Neural cell (in vitro differentiated cells): ENCODE data around the gene TGIF2. TPM values are rescaled to one million over a fixed set of nuclear protein-coding genes. Genes with fewer than 3 reads are reported as not detected.

ENCODE experiments used
- H2AFZ ChIP-seq: fragments of 200-600, 300-800 bp; sonication (generic), shearing (Covaris generic); 2 replicates; pipeline ENCODE4 v1.6.0; 2014; ENCODE audit warnings: low read depth, mild to moderate bottlenecking, antibody characterized with exemption, low read length, moderate library complexity
- H3F3A ChIP-seq: fragments of 200-600 bp; shearing (Covaris generic); 2 replicates; pipeline ENCODE4 v1.6.1; 2016; ENCODE audit warnings: mild to moderate bottlenecking, moderate library complexity, mixed read lengths, antibody characterized with exemption, low read length; ENCODE audit not compliant: insufficient read depth, poor library complexity, severe bottlenecking
- H3K27ac ChIP-seq: fragments of 200-600, 300-800 bp; sonication (generic), shearing (Covaris generic); 2 replicates; pipeline ENCODE4 v1.5.1; 2014; ENCODE audit warnings: mild to moderate bottlenecking, low read length, moderate library complexity
- H3K27me3 ChIP-seq: fragments of 300-800, 200-600 bp; sonication (generic), shearing (Covaris generic); 2 replicates; pipeline ENCODE4 v1.6.0; 2014; ENCODE audit warnings: mild to moderate bottlenecking, low read depth, low read length, moderate library complexity; ENCODE audit not compliant: insufficient read depth
- H3K36me3 ChIP-seq: fragments of 300-800, 200-600 bp; sonication (generic), shearing (Covaris generic); 2 replicates; pipeline ENCODE4 v1.5.1; 2014; ENCODE audit warnings: mild to moderate bottlenecking, antibody characterized with exemption, low read length, moderate library complexity; ENCODE audit not compliant: insufficient read depth
- H3K4me2 ChIP-seq: fragments of 300-800, 200-600 bp; sonication (generic), shearing (Covaris generic); 2 replicates; pipeline ENCODE4 v1.6.0; 2014; ENCODE audit warnings: mild to moderate bottlenecking, low read length
- H3K4me3 ChIP-seq: fragments of 300-800, 200-600 bp; sonication (generic), shearing (Covaris generic); 2 replicates; pipeline ENCODE4 v1.5.1; 2014; ENCODE audit warnings: mild to moderate bottlenecking, low read length, moderate library complexity
- H3K79me2 ChIP-seq: fragments of 200-600 bp; shearing (Covaris generic); replicated peaks from 2 replicates; pipeline ENCODE4 v1.6.0; 2014; ENCODE audit warnings: mild to moderate bottlenecking, low read length, moderate library complexity; ENCODE audit not compliant: insufficient read depth
- H3K9ac ChIP-seq: fragments of 300-800, 200-600 bp; sonication (generic), shearing (Covaris generic); 2 replicates; pipeline ENCODE4 v1.6.1; 2016; ENCODE audit warnings: mild to moderate bottlenecking, low read length, mixed read lengths
- H3K9me2 ChIP-seq: fragments of 200-600 bp; shearing (Covaris generic); 2 replicates; pipeline ENCODE4 v1.6.1; 2016; ENCODE audit warnings: mild to moderate bottlenecking, low read length, mixed read lengths; ENCODE audit not compliant: insufficient read depth
- H3K9me3 ChIP-seq: fragments of 200-600, 300-800 bp; sonication (generic), shearing (Covaris generic); 2 replicates; pipeline ENCODE4 v1.6.1; 2016; ENCODE audit warnings: mild to moderate bottlenecking, mixed run types, low read length, moderate library complexity, mixed read lengths
- H4K20me1 ChIP-seq: fragments of 200-600 bp; shearing (Covaris generic); 2 replicates; pipeline ENCODE4 v1.6.1; 2016; ENCODE audit warnings: mild to moderate bottlenecking, mixed run types; ENCODE audit not compliant: insufficient read depth
- CTCF ChIP-seq: fragments of 450-650 bp; IDR thresholded peaks from 2 replicates; pipeline ENCODE4 v1.5.1; 2014; ENCODE audit warnings: antibody characterized with exemption, mild to moderate bottlenecking, moderate library complexity; ENCODE audit not compliant: poor library complexity, severe bottlenecking
- EP300 ChIP-seq: fragments of 450-650 bp; conservative IDR thresholded peaks from 2 replicates; pipeline ENCODE4 v1.6.1; 2014; ENCODE audit warnings: antibody characterized with exemption, mild to moderate bottlenecking, moderate library complexity; ENCODE audit not compliant: poor library complexity, severe bottlenecking
- EZH2 ChIP-seq: fragments of 200-600, 300-800 bp; shearing (Covaris generic), sonication (generic); IDR thresholded peaks from 2 replicates; pipeline ENCODE4 v1.6.1; 2014; ENCODE audit warnings: antibody characterized with exemption, low read length, borderline replicate concordance, mild to moderate bottlenecking; ENCODE audit not compliant: insufficient read depth, poor library complexity, severe bottlenecking
- MXI1 ChIP-seq: fragments of 450-650 bp; conservative IDR thresholded peaks from 2 replicates; pipeline ENCODE4 v1.6.1; 2014; ENCODE audit warnings: antibody characterized with exemption, mild to moderate bottlenecking; ENCODE audit not compliant: poor library complexity, severe bottlenecking
- POLR2AphosphoS5 ChIP-seq: IDR thresholded peaks from 2 replicates; pipeline ENCODE4 v1.6.1; 2012
- RAD21 ChIP-seq: fragments of 450-650 bp; conservative IDR thresholded peaks from 2 replicates; pipeline ENCODE4 v1.6.1; 2014; ENCODE audit warnings: antibody characterized with exemption, mild to moderate bottlenecking, moderate library complexity
- REST ChIP-seq: IDR thresholded peaks from 2 replicates; pipeline ENCODE4 v1.6.1; 2012; ENCODE audit warnings: borderline replicate concordance
- SMC3 ChIP-seq: fragments of 450-650 bp; conservative IDR thresholded peaks from 2 replicates; pipeline ENCODE4 v1.6.1; 2014; ENCODE audit warnings: antibody characterized with exemption, mild to moderate bottlenecking, moderate library complexity; ENCODE audit not compliant: poor library complexity
- TAF1 ChIP-seq: IDR thresholded peaks from 2 replicates; pipeline ENCODE4 v1.6.1; 2012; ENCODE audit warnings: low read depth
- polyA plus RNA-seq: library from polyadenylated mRNA; depleted of rRNA; stranded (reverse); fragments of >200 nt; gene quantifications from 2 replicates; pipeline ENCODE4 v1.2.3, GENCODE V29; 2014

The TGIF2 gene
- polyA plus RNA-seq, 1 donor from 2014 or later, result 3.3 TPM

DNA sequence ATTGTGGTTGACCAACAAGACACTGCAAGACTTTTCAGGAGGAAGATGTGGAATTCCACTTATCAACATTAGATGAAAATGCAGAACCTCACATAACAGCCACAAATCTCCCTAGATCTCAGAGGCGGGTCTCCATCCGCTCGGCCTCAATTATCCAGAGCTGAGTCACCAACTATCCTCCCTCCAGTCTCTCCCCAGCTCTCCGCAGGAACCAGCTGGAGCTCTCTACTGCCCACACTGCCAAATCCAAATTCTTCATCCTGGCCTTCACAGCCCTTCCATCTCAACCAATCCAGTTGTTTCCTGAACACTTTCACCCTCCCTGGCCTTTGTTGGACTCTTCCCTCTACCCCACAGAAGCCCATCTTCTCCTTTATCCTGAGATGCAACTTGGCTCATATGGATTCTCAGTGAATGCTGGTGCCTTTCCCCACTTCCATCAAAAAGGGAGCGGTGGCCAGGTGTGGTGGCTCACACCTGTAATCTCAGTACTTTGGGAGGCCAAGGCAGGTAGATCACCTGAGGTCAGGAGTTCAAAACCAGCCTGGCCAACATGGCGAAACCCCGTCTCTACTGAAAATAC lies 3.5 kb upstream of the TGIF2 start:
- TF ChIP-seq RAD21 (no peak), EZH2 (no peak), POLR2AphosphoS5 (no peak), TAF1 (no peak), CTCF (no peak), SMC3 (no peak), EP300 (no peak), MXI1 (no peak), REST (no peak)
- no peaks in the 10 kb centered on the region for H3K36me3 ChIP-seq
- H3F3A ChIP-seq, result no peaks in the 10 kb centered on the region
- no peak overlapping the region for H2AFZ ChIP-seq
- no peaks in the 10 kb centered on the region for H3K9me2 ChIP-seq
- peaks cover 2% of the 10 kb centered on the region for H3K79me2 ChIP-seq
- no peak overlapping the region for H3K27ac ChIP-seq
- no peak overlapping the region for H3K4me2 ChIP-seq
- H3K27me3 ChIP-seq, result peaks cover 16% of the 10 kb centered on the region
- no peak overlapping the region for H3K9ac ChIP-seq
- no peaks in the 10 kb centered on the region for H3K9me3 ChIP-seq
- H4K20me1 ChIP-seq, result no peaks in the 10 kb centered on the region
- no peak overlapping the region for H3K4me3 ChIP-seq

- TF ChIP-seq CTCF (no peak), EZH2 (no peak), EP300 (no peak), SMC3 (no peak), REST (no peak), MXI1 (no peak), RAD21 (no peak), POLR2AphosphoS5 (no peak), TAF1 (no peak)
- peaks cover 21% of the 10 kb centered on the region for H3K79me2 ChIP-seq
- H3K9ac ChIP-seq, result no peak overlapping the region
- H3K4me3 ChIP-seq, result no peak overlapping the region
- no peaks in the 10 kb centered on the region for H3K9me2 ChIP-seq
- H2AFZ ChIP-seq, result no peak overlapping the region
- H3K4me2 ChIP-seq, result no peak overlapping the region
- no peaks in the 10 kb centered on the region for H4K20me1 ChIP-seq
- H3K27ac ChIP-seq, result no peak overlapping the region
- no peaks in the 10 kb centered on the region for H3F3A ChIP-seq
- H3K9me3 ChIP-seq, result no peaks in the 10 kb centered on the region
- peaks cover 22% of the 10 kb centered on the region for H3K27me3 ChIP-seq
- no peaks in the 10 kb centered on the region for H3K36me3 ChIP-seq
These were observed 1.6 kb upstream of the TGIF2 start for GRCh38 chr20:36571564-36572504.
